ENCODE data around the gene GAGE2A.
"Not testable (repeated sequence)": the region's sequence is repeated elsewhere in the genome, so short reads cannot be mapped to it uniquely, and the experiment has no call there.

GAGE2A gene

GRCh38 chrX:49589196-49589595, at the start of gene GAGE2A:
GAGE2A (plus strand) TSS chrX:49589496; CDS start chrX:49590651, 1,155 bp downstream.
- not testable (repeated sequence) for DNase-seq

GRCh38 chrX:49541433-49541832, 47.9 kb upstream of the GAGE2A start, which contains the start of gene GAGE12D:
GAGE12D (plus strand) TSS chrX:49541733; CDS start chrX:49542888, 1,155 bp downstream.
- DNase-seq, result not testable (repeated sequence)

- not testable (repeated sequence) for DNase-seq
Observed at GRCh38 chrX:49550989-49551388, 38.3 kb upstream of the GAGE2A start, which contains the start of gene GAGE12E. GAGE12E (plus strand) TSS chrX:49551289; CDS start chrX:49552444, 1,155 bp downstream.

GRCh38 chrX:49560542-49560941, 28.8 kb upstream of the GAGE2A start, which contains the start of gene GAGE12F:
GAGE12F (plus strand) TSS chrX:49560842; CDS start chrX:49561997, 1,155 bp downstream.
- not testable (repeated sequence) for DNase-seq

GRCh38 chrX:49568728-49569127, 20.6 kb upstream of the GAGE2A start:
- not testable (repeated sequence) for DNase-seq

- not testable (repeated sequence) for DNase-seq
Observed at GRCh38 chrX:49569152-49569551, 20.1 kb upstream of the GAGE2A start.

- not testable (repeated sequence) for DNase-seq
Observed at GRCh38 chrX:49570100-49570499, 19.2 kb upstream of the GAGE2A start, which contains the start of gene GAGE12G. GAGE12G (plus strand) TSS chrX:49570400; CDS start chrX:49571555, 1,155 bp downstream.

- not testable (repeated sequence) for DNase-seq
Observed at GRCh38 chrX:49579649-49580048, 9.6 kb upstream of the GAGE2A start, which contains the start of gene GAGE12H. GAGE12H (plus strand) TSS chrX:49579949; CDS start chrX:49581104, 1,155 bp downstream.

GRCh38 chrX:49589769-49590478, 628 bp downstream of the GAGE2A start:
- not testable (repeated sequence) for DNase-seq

GRCh38 chrX:49590488-49590887, 1.2 kb downstream of the GAGE2A start:
- DNase-seq, result not testable (repeated sequence)

- not testable (repeated sequence) for DNase-seq
Observed at GRCh38 chrX:49598720-49599119, 9.4 kb downstream of the GAGE2A start, which contains the start of gene GAGE1. GAGE1 (plus strand) TSS chrX:49599020; CDS start chrX:49600175, 1,155 bp downstream.

GRCh38 chrX:49610718-49611310, 21.5 kb downstream of the GAGE2A start:
- DNase-seq, result no peak

GRCh38 chrX:49618574-49618973, 29.3 kb downstream of the GAGE2A start:
- DNase-seq, result no peak

GRCh38 chrX:49627086-49627777, 37.9 kb downstream of the GAGE2A start:
- no peak for DNase-seq

GRCh38 chrX:49644991-49645637, 55.8 kb downstream of the GAGE2A start:
- DNase-seq, result no peak

All from DMS153 (cell line).